ENCODE results near the gene RGS10.

The RGS10 gene

GRCh38 chr10:119498889-119499676, 43.4 kb downstream of the RGS10 start:
- Histone ChIP-seq H3K9me3 (ENCODE audit: insufficient read depth, low read depth, low read length) (no peaks in the 10 kb centered on the region), H3K4me3 (ENCODE audit: low read length, poor library complexity, severe bottlenecking) (no peak overlapping the region), H3K9ac (ENCODE audit: low read depth, low read length, poor library complexity, severe bottlenecking) (no peak overlapping the region), H4K20me1 (ENCODE audit: insufficient read depth, low read length, poor library complexity, severe bottlenecking) (no peaks in the 10 kb centered on the region), H3K36me3 (ENCODE audit: insufficient read depth, low read length) (no peaks in the 10 kb centered on the region; the same call in 1 of the 2 replicates), H3F3A (ENCODE audit: low read depth) (peaks cover 5% of the 10 kb centered on the region), H3K9me2 (replicated peaks; ENCODE audit: low read depth, low read length) (no peaks in the 10 kb centered on the region), H3K4me2 (ENCODE audit: low read depth, low read length, poor library complexity, severe bottlenecking) (no peak overlapping the region), H3K79me2 (ENCODE audit: insufficient read depth, low read length) (no peaks in the 10 kb centered on the region), H2AFZ (ENCODE audit: low read length) (no peak overlapping the region), H3K27me3 (ENCODE audit: insufficient read depth, low read length, poor library complexity, severe bottlenecking) (no peaks in the 10 kb centered on the region), H3K4me1 (ENCODE audit: insufficient read depth, low read length, poor library complexity, severe bottlenecking) (peaks cover 39% of the 10 kb centered on the region)
- TF ChIP-seq CTCF (conservative IDR thresholded peaks at IDR 0.05; ENCODE audit: low read length) (no peak), EZH2phosphoT487 (IDR thresholded peaks at IDR 0.05; ENCODE audit: borderline replicate concordance) (no peak)

GRCh38 chr10:119497243-119497642, 45.3 kb downstream of the RGS10 start:
- H3K4me2 ChIP-seq (ENCODE audit: low read depth, low read length, poor library complexity, severe bottlenecking) = no peak overlapping the region
- H3K4me1 ChIP-seq (ENCODE audit: insufficient read depth, low read length, poor library complexity, severe bottlenecking) = peaks cover 37% of the 10 kb centered on the region
- no peak overlapping the region for H3K9ac ChIP-seq (ENCODE audit: low read depth, low read length, poor library complexity, severe bottlenecking)

GRCh38 chr10:119496273-119496672, 46.2 kb downstream of the RGS10 start:
- no peaks in the 10 kb centered on the region for H3K9me2 ChIP-seq (replicated peaks; ENCODE audit: low read depth, low read length)
- no peaks in the 10 kb centered on the region for H4K20me1 ChIP-seq (ENCODE audit: insufficient read depth, low read length, poor library complexity, severe bottlenecking)
- H3F3A ChIP-seq (ENCODE audit: low read depth) = no peaks in the 10 kb centered on the region
- no peak overlapping the region for H3K9ac ChIP-seq (ENCODE audit: low read depth, low read length, poor library complexity, severe bottlenecking)
- no peak overlapping the region for H2AFZ ChIP-seq (ENCODE audit: low read length)
- H3K79me2 ChIP-seq (ENCODE audit: insufficient read depth, low read length) = no peaks in the 10 kb centered on the region
- no peaks in the 10 kb centered on the region for H3K9me3 ChIP-seq (ENCODE audit: insufficient read depth, low read depth, low read length)
- no peaks in the 10 kb centered on the region for H3K27me3 ChIP-seq (ENCODE audit: insufficient read depth, low read length, poor library complexity, severe bottlenecking)
- H3K4me3 ChIP-seq (ENCODE audit: low read length, poor library complexity, severe bottlenecking) = no peak overlapping the region
- H3K4me2 ChIP-seq (ENCODE audit: low read depth, low read length, poor library complexity, severe bottlenecking) = no peak overlapping the region
- peaks cover 37% of the 10 kb centered on the region for H3K4me1 ChIP-seq (ENCODE audit: insufficient read depth, low read length, poor library complexity, severe bottlenecking)
- TF ChIP-seq EZH2phosphoT487 (IDR thresholded peaks at IDR 0.05; ENCODE audit: borderline replicate concordance) (no peak), CTCF (conservative IDR thresholded peaks at IDR 0.05; ENCODE audit: low read length) (no peak)
- H3K36me3 ChIP-seq (ENCODE audit: insufficient read depth, low read length) = no peaks in the 10 kb centered on the region; the same call in 1 of the 2 replicates

More at GRCh38 chr10:119497243-119497642, 45.3 kb downstream of the RGS10 start:
- peaks cover 5% of the 10 kb centered on the region for H3F3A ChIP-seq (ENCODE audit: low read depth)
- H3K79me2 ChIP-seq (ENCODE audit: insufficient read depth, low read length) = no peaks in the 10 kb centered on the region
- no peak overlapping the region for H2AFZ ChIP-seq (ENCODE audit: low read length)
- H3K9me2 ChIP-seq (replicated peaks; ENCODE audit: low read depth, low read length) = no peaks in the 10 kb centered on the region
- no peaks in the 10 kb centered on the region for H4K20me1 ChIP-seq (ENCODE audit: insufficient read depth, low read length, poor library complexity, severe bottlenecking)
- TF ChIP-seq EZH2phosphoT487 (IDR thresholded peaks at IDR 0.05; ENCODE audit: borderline replicate concordance) (no peak), CTCF (conservative IDR thresholded peaks at IDR 0.05; ENCODE audit: low read length) (no peak)
- no peaks in the 10 kb centered on the region for H3K9me3 ChIP-seq (ENCODE audit: insufficient read depth, low read depth, low read length)
- no peaks in the 10 kb centered on the region; the same call in 1 of the 2 replicates for H3K36me3 ChIP-seq (ENCODE audit: insufficient read depth, low read length)
- H3K27me3 ChIP-seq (ENCODE audit: insufficient read depth, low read length, poor library complexity, severe bottlenecking) = no peaks in the 10 kb centered on the region
- no peak overlapping the region for H3K4me3 ChIP-seq (ENCODE audit: low read length, poor library complexity, severe bottlenecking)
